Measurements from ENCODE around the gene HOMER1. TPM values are rescaled to one million over a fixed set of nuclear protein-coding genes. Genes with fewer than 3 reads are reported as not detected.

HOMER1 gene
- total RNA-seq, 2 experiments from 2014 or later: 11.4 to 13.7 TPM

- no peak overlapping the region for H3K27ac Mint-ChIP-seq
- peaks cover 7% of the 10 kb centered on the region for H3K36me3 Mint-ChIP-seq (ENCODE audit: low read depth)
- ChIA-PET CTCF (no interaction called here), POLR2A (no interaction called here)
- DNase-seq (no peak), ATAC-seq (no peak)
- H3K4me3 Mint-ChIP-seq: no peak overlapping the region
- intact Hi-C loops (cut with micrococcal nuclease): no loop called here
- no peaks in the 10 kb centered on the region for H3K27me3 Mint-ChIP-seq
- H3K4me1 Mint-ChIP-seq (ENCODE audit: low read depth): no peaks in the 10 kb centered on the region
- no peaks in the 10 kb centered on the region for H3K9me3 Mint-ChIP-seq
- no peak for TF ChIP-seq CTCF (IDR thresholded peaks at IDR 0.05)
Observed at GRCh38 chr5:79484731-79485130, 29.2 kb downstream of the HOMER1 start.

- H3K27me3 Mint-ChIP-seq: no peaks in the 10 kb centered on the region
Observed at GRCh38 chr5:79481574-79481973, 32.4 kb downstream of the HOMER1 start.

GRCh38 chr5:79480991-79481390 is 32.9 kb downstream of the HOMER1 start:
- DNase-seq (no peak), ATAC-seq (no peak)
- Mint-ChIP-seq H3K27ac (no peak overlapping the region), H3K27me3 (no peaks in the 10 kb centered on the region), H3K4me1 (ENCODE audit: low read depth) (no peaks in the 10 kb centered on the region), H3K9me3 (no peaks in the 10 kb centered on the region), H3K4me3 (no peak overlapping the region), H3K36me3 (ENCODE audit: low read depth) (peaks cover 7% of the 10 kb centered on the region)
- ChIA-PET CTCF (interaction anchor here (1.0 to 1.4 kb wide), 2 partner anchors 10 to 15 kb away, joined by 3 read pairs; no protein-coding TSS in a partner anchor), POLR2A (no interaction called here)
- intact Hi-C loops (cut with micrococcal nuclease): no loop called here
- TF ChIP-seq CTCF (IDR thresholded peaks at IDR 0.05): no peak

More at GRCh38 chr5:79481574-79481973, 32.4 kb downstream of the HOMER1 start:
- no peaks in the 10 kb centered on the region for H3K4me1 Mint-ChIP-seq (ENCODE audit: low read depth)
- DNase-seq (no peak), ATAC-seq (no peak)
- no peak overlapping the region for H3K4me3 Mint-ChIP-seq
- no peak for TF ChIP-seq CTCF (IDR thresholded peaks at IDR 0.05)
- no peaks in the 10 kb centered on the region for H3K9me3 Mint-ChIP-seq
- intact Hi-C loops (cut with micrococcal nuclease): no loop called here
- H3K27ac Mint-ChIP-seq: no peak overlapping the region
- H3K36me3 Mint-ChIP-seq (ENCODE audit: low read depth): peaks cover 7% of the 10 kb centered on the region
- ChIA-PET POLR2A (no interaction called here), CTCF (interaction anchor here (1.0 to 1.4 kb wide), 2 partner anchors 10 to 16 kb away, joined by 3 read pairs; no protein-coding TSS in a partner anchor)

- Mint-ChIP-seq H3K9me3 (no peaks in the 10 kb centered on the region), H3K4me1 (ENCODE audit: low read depth) (no peaks in the 10 kb centered on the region), H3K27me3 (no peaks in the 10 kb centered on the region), H3K4me3 (no peak overlapping the region), H3K36me3 (ENCODE audit: low read depth) (no peaks in the 10 kb centered on the region), H3K27ac (no peak overlapping the region)
- intact Hi-C loops (cut with micrococcal nuclease): no loop called here
- ATAC-seq (no peak), DNase-seq (no peak)
- no peak for TF ChIP-seq CTCF (IDR thresholded peaks at IDR 0.05)
- POLR2A ChIA-PET: interaction anchor here (0.8 kb wide), 1 partner anchor 86 kb away, joined by 3 read pairs; no protein-coding TSS in a partner anchor
- CTCF ChIA-PET: no interaction called here
Observed at GRCh38 chr5:79475152-79475466, 38.8 kb downstream of the HOMER1 start.

- Mint-ChIP-seq H3K27ac (no peak overlapping the region), H3K9me3 (no peaks in the 10 kb centered on the region), H3K27me3 (no peaks in the 10 kb centered on the region), H3K4me1 (ENCODE audit: low read depth) (no peaks in the 10 kb centered on the region), H3K4me3 (no peak overlapping the region), H3K36me3 (ENCODE audit: low read depth) (no peaks in the 10 kb centered on the region)
- no peak for TF ChIP-seq CTCF (IDR thresholded peaks at IDR 0.05)
- ATAC-seq (no peak), DNase-seq (no peak)
- intact Hi-C loops (cut with micrococcal nuclease): no loop called here
- ChIA-PET CTCF (no interaction called here), POLR2A (interaction anchor here (0.8 kb wide), 1 partner anchor 86 kb away, joined by 3 read pairs; no protein-coding TSS in a partner anchor)
Observed at GRCh38 chr5:79474367-79475151, 39.4 kb downstream of the HOMER1 start.

Data from activated CD8-positive, alpha-beta T cell treated with anti-CD3 and anti-CD28 coated beads for 36 hours (primary cell).